Suppressor macrophage treated with lipopolysaccharide for 1 hour (primary cell): Measurements from ENCODE around the gene PDPK1.
"Not testable (repeated sequence)": the region's sequence is repeated elsewhere in the genome, so short reads cannot be mapped to it uniquely, and the experiment has no call there.

ENCODE experiments used
- DNase-seq, 3 donors: peaks; one replicate each; pipeline ENCODE4 v3.0.0-alpha.2; 2020 to 2022

Gene PDPK1

GRCh38 chr16:2550283-2550878 is 12.6 kb downstream of the PDPK1 start:
- not testable (repeated sequence) for DNase-seq

- DNase-seq = peak in 2 of 3 donors; percentile 19 to 26
Measured at GRCh38 chr16:2551420-2551889, 13.6 kb downstream of the PDPK1 start.

GRCh38 chr16:2554709-2555425 is 17.0 kb downstream of the PDPK1 start:
- DNase-seq = not testable (repeated sequence)

GRCh38 chr16:2557150-2557549 is 19.3 kb downstream of the PDPK1 start:
- DNase-seq = not testable (repeated sequence)

GRCh38 chr16:2560131-2560797 is 22.4 kb downstream of the PDPK1 start:
- not testable (repeated sequence) for DNase-seq

- DNase-seq = not testable (repeated sequence)
Measured at GRCh38 chr16:2560798-2561133, 22.9 kb downstream of the PDPK1 start.

GRCh38 chr16:2567506-2567905 is 29.7 kb downstream of the PDPK1 start:
- not testable (repeated sequence) for DNase-seq

GRCh38 chr16:2568573-2568972 is 30.8 kb downstream of the PDPK1 start:
- not testable (repeated sequence) for DNase-seq

GRCh38 chr16:2572704-2573103 is 34.9 kb downstream of the PDPK1 start:
- DNase-seq = not testable (repeated sequence)

GRCh38 chr16:2575839-2576238 is 38.0 kb downstream of the PDPK1 start:
- DNase-seq = not testable (repeated sequence)

- not testable (repeated sequence) for DNase-seq
Measured at GRCh38 chr16:2577044-2577443, 39.2 kb downstream of the PDPK1 start.

GRCh38 chr16:2578905-2579304 is 41.1 kb downstream of the PDPK1 start:
- not testable (repeated sequence) for DNase-seq

GRCh38 chr16:2580143-2580542 is 42.3 kb downstream of the PDPK1 start:
- peak in 2 of 3 donors; percentile 14 to 55 for DNase-seq

- DNase-seq = not testable (repeated sequence)
Measured at GRCh38 chr16:2580818-2581217, 43.0 kb downstream of the PDPK1 start.

- DNase-seq = no peak
Measured at GRCh38 chr16:2584729-2585650, 47.2 kb downstream of the PDPK1 start.

GRCh38 chr16:2585651-2586081 is 47.8 kb downstream of the PDPK1 start:
- DNase-seq = no peak

- DNase-seq = peak in 1 of 3 donors; percentile 24
Measured at GRCh38 chr16:2586241-2586640, 48.4 kb downstream of the PDPK1 start.

- DNase-seq = no peak
Measured at GRCh38 chr16:2586901-2587480, 49.2 kb downstream of the PDPK1 start.

- DNase-seq = no peak
Measured at GRCh38 chr16:2587891-2588565, 50.2 kb downstream of the PDPK1 start.

- DNase-seq = no peak
Measured at GRCh38 chr16:2591476-2592240, 53.8 kb downstream of the PDPK1 start.

GRCh38 chr16:2592786-2593185 is 55.0 kb downstream of the PDPK1 start:
- no peak for DNase-seq
